Testis (tissue), 2 donors: Measurements from ENCODE around the gene ID4.

Experiments
- CTCF ChIP-seq, 3 experiments: fragments of 450-650 bp in 2 of 3; fragments of 200-600 bp in 1 of 3; sonication (generic) in 1 of 3; IDR thresholded peaks; one replicate each; pipeline ENCODE4 v1.5.1; 2016 to 2019; ENCODE audit warnings: antibody characterized with exemption in 3 of 3, mild to moderate bottlenecking in 2 of 3, moderate library complexity in 1 of 3
- POLR2A ChIP-seq: fragments of 450-650 bp; IDR thresholded peaks from one replicate; pipeline ENCODE4 v1.6.1; 2017; ENCODE audit warnings: antibody characterized with exemption, mild to moderate bottlenecking, moderate library complexity

GRCh38 chr6:19849755-19850154 is 12.6 kb downstream of the ID4 start:
- no peak for TF ChIP-seq CTCF (IDR thresholded peaks at IDR 0.05)
- TF ChIP-seq POLR2A: no peak
